Heart right ventricle (tissue), 16 donors: ENCODE results near the gene INPP5A. TPM values are rescaled to one million over a fixed set of nuclear protein-coding genes. Genes with fewer than 3 reads are reported as not detected.
A peak's percentile ranks its signal among the peaks of the same experiment; 100 is the strongest.

ENCODE experiments used
- ATAC-seq, 8 donors: fragments of 200-7000 bp; cut with Tn5 transposase; one replicate each; pipeline ENCODE4 v1.9.1; 2020; ENCODE audit warnings: mild to moderate bottlenecking in 8 of 8, moderate library complexity in 8 of 8, moderate number of reproducible peaks in 1 of 8
- DNase-seq, 2 donors: peaks; one replicate each; pipeline ENCODE4 v3.0.0-alpha.2; 2020
- H3K27ac ChIP-seq, 10 donors: fragments of 200-600 bp; sonication (generic) in 2 of 10; one replicate each; pipeline versions ENCODE4 v1.5.0 to v1.8.0; 2020 to 2022; ENCODE audit warnings: mild to moderate bottlenecking in 3 of 10
- H3K27me3 ChIP-seq, 7 donors: fragments of 200-600 bp; one replicate each; pipeline ENCODE4 v1.8.0; 2021 to 2022; ENCODE audit warnings: mild to moderate bottlenecking in 2 of 7
- H3K36me3 ChIP-seq, 9 donors: fragments of 200-600 bp; sonication (generic) in 1 of 9; one replicate each; pipeline versions ENCODE4 v1.5.0 to v1.8.0; 2020 to 2022; ENCODE audit warnings: mild to moderate bottlenecking in 2 of 9
- H3K4me1 ChIP-seq, 9 donors: fragments of 200-600 bp; sonication (generic) in 1 of 9; one replicate each; pipeline versions ENCODE4 v1.5.0 to v1.8.0; 2020 to 2022; ENCODE audit warnings: mild to moderate bottlenecking in 4 of 9
- H3K4me3 ChIP-seq, 10 donors: fragments of 200-600 bp; sonication (generic) in 2 of 10; one replicate each; pipeline versions ENCODE4 v1.5.0 to v1.8.0; 2020 to 2022; ENCODE audit warnings: mild to moderate bottlenecking in 7 of 10, moderate library complexity in 2 of 10
- H3K9me3 ChIP-seq, 11 donors: fragments of 200-600 bp in 10 of 11; sonication (generic) in 2 of 11; one replicate each; pipeline versions ENCODE4 v1.5.0 to v1.8.0; 2013 to 2022; ENCODE audit warnings: mild to moderate bottlenecking in 2 of 11, control low read depth in 1 of 11, moderate library complexity in 1 of 11
- CTCF ChIP-seq, 9 donors: fragments of 200-600 bp; sonication (generic) in 2 of 9; IDR thresholded peaks; one replicate each; pipeline versions ENCODE4 v1.5.0 to v1.8.0; 2021 to 2022; ENCODE audit warnings: antibody characterized with exemption in 9 of 9, mild to moderate bottlenecking in 5 of 9, moderate library complexity in 1 of 9
- WGBS, 2 donors: extraction: QIAGEN DNeasy Blood & Tissue Kit; methylation state at CpG; one replicate each; pipeline ENCODE4 v1.1.7; 2013; ENCODE audit warnings: inconsistent platforms in 1 of 2; 5-methylcytosine and 5-hydroxymethylcytosine counted together
- intact Hi-C, 10 donors: fragments of 100-400 bp; cut with DNase I; formaldehyde crosslinking; loops; one replicate each; pipeline versions ENCODE4 v1.11.1 to v1.14.2; 2022
- polyA plus RNA-seq, 2 donors: library from polyadenylated mRNA; stranded (reverse); fragments of 200-250 nt; gene quantifications; one replicate each; pipeline ENCODE4 v1.2.3, GENCODE V29; 2013
- total RNA-seq, 10 donors: library from RNA; stranded (reverse); fragmentation: NEBNext Ultra II Directional in 3 of 10; extraction: Animal tissue kit (Norgen Biotek cat#: 25700) in 3 of 10; gene quantifications; one replicate each; pipeline versions ENCODE4 v1.2.1 to v1.2.4, GENCODE V29; 2021 to 2023
- donor health status: Arrhythmogenic right ventricular cardiomyopathy.
- donor health status: ischemic (EF 13 %, LVEDD 7.1; RV severe dilation, severe dysfunction).
- donor health status: healthy with polysubstance abuse.
- donor health status: DM: no; HTN: yes; CAD: no.
- donor health status: DM: no; HTN: no; CAD: no.
- donor health status: ischemic (EF 25% LVEDD 6.9; RV normal size, moderate dysfunction).
- donor health status: ischemic (EF 25% LVEDD 5.7; RV mildly dilated, moderate dysfunction).
- donor health status: healthy.
- donor health status: DM: yes; HTN: yes; CAD: no.
- donor health status: Ischemic cardiomyopathy.
- donor health status: ischemic (EF 35%, LVEDD 5.7; RV mildly dilated, moderate dysfunction).
- donor health status: nonischemic (EF 11% LVEDD 7.7; RV severe dilation, severe dysfunction).
- donor health status: DM: yes; HTN: yes; CAD: no.
- donor health status: PGD.
- donor health status: ischemic (EF 29% LVEDD 5.4; RV normal size, mild dysfunction).
- donor health status: nonischemic (EF 23%, LVEDD 6.1; RV moderate dilation, normal function).

INPP5A gene
- total and polyA plus RNA-seq, 12 donors: 30.4 to 122 (median 106) TPM

GRCh38 chr10:132606031-132606491 is 68.5 kb downstream of the INPP5A start:
- Histone ChIP-seq H3K27ac (no peak overlapping the region), H3K4me3 (no peak overlapping the region), H3K36me3 (no peaks in the 10 kb centered on the region), H3K4me1 (peaks cover 3 to 60% (median 30%) of the 10 kb centered on the region in 9 donors), H3K9me3 (peaks cover 0 to 4% (median 0%) of the 10 kb centered on the region in 11 donors), H3K27me3 (no peaks in the 10 kb centered on the region)
- no peak for TF ChIP-seq CTCF (IDR thresholded peaks at IDR 0.05)
- 86 to 87% methylated on average over 19 to 28 of the region's 28 CpGs for WGBS, 2 donors
- intact Hi-C loops: loop anchor here in 1 of 10 donors (2.0 kb wide), 1 partner anchor 33 kb away; no protein-coding TSS in a partner anchor
- peak in 6 of 8 donors; percentile 6 to 21 (median 8) for ATAC-seq
- DNase-seq: no peak

GRCh38 chr10:132606536-132607316 is 69.1 kb downstream of the INPP5A start:
- H3K27me3 ChIP-seq: no peaks in the 10 kb centered on the region
- H3K4me3 ChIP-seq: peak overlapping the region in 7 of 10 donors; percentile 9 to 33 (median 21)
- no peaks in the 10 kb centered on the region for H3K9me3 ChIP-seq
- no peak overlapping the region for H3K27ac ChIP-seq
- WGBS, 2 donors: 37 to 39% methylated on average over 40 of the region's 40 CpGs
- DNase-seq: peak; percentile 51 to 69
- peaks cover 3 to 59% (median 30%) of the 10 kb centered on the region in 9 donors for H3K4me1 ChIP-seq
- intact Hi-C loops: loop anchor here in 1 of 10 donors (2.0 kb wide), 1 partner anchor 34 kb away; no protein-coding TSS in a partner anchor
- no peaks in the 10 kb centered on the region for H3K36me3 ChIP-seq
- TF ChIP-seq CTCF (IDR thresholded peaks at IDR 0.05): no peak
- peak; percentile 60 to 81 (median 70) for ATAC-seq

- H3K4me3 ChIP-seq: no peak overlapping the region
- no peak for TF ChIP-seq CTCF (IDR thresholded peaks at IDR 0.05)
- ATAC-seq: peak in 4 of 8 donors; percentile 5 to 43 (median 18)
These were observed 69.9 kb downstream of the INPP5A start for GRCh38 chr10:132607491-132607890.

GRCh38 chr10:132607961-132608495 is 70.4 kb downstream of the INPP5A start:
- peak in 1 of 2 donors; percentile 12 for DNase-seq
- H3K4me3 ChIP-seq: no peak overlapping the region

More at GRCh38 chr10:132607491-132607890, 69.9 kb downstream of the INPP5A start:
- peak in 1 of 2 donors; percentile 7 for DNase-seq
- Histone ChIP-seq H3K4me1 (peaks cover 3 to 57% (median 30%) of the 10 kb centered on the region in 9 donors), H3K27ac (no peak overlapping the region), H3K36me3 (no peaks in the 10 kb centered on the region), H3K27me3 (no peaks in the 10 kb centered on the region), H3K9me3 (no peaks in the 10 kb centered on the region)
- 91 to 92% methylated on average over 20 of the region's 20 CpGs for WGBS, 2 donors
- intact Hi-C loops: loop anchor here in 1 of 10 donors (2.0 kb wide), 1 partner anchor 35 kb away; no protein-coding TSS in a partner anchor

More at GRCh38 chr10:132607961-132608495, 70.4 kb downstream of the INPP5A start:
- TF ChIP-seq CTCF (IDR thresholded peaks at IDR 0.05): no peak
- WGBS, 2 donors: 93 to 94% methylated on average over 25 of the region's 25 CpGs
- intact Hi-C loops: loop anchor here in 1 of 10 donors (2.0 kb wide), 1 partner anchor 35 kb away; no protein-coding TSS in a partner anchor
- Histone ChIP-seq H3K4me1 (peaks cover 3 to 56% (median 30%) of the 10 kb centered on the region in 9 donors), H3K27me3 (no peaks in the 10 kb centered on the region), H3K27ac (no peak overlapping the region), H3K9me3 (no peaks in the 10 kb centered on the region), H3K36me3 (no peaks in the 10 kb centered on the region)
- ATAC-seq: peak in 2 of 8 donors; percentile 10 to 27
